GM12865 (cell line): ENCODE measurements around the gene CREB5.

Source experiments
- DNase-seq: peaks from one replicate; pipeline ENCODE4 v3.0.0; 2010; ENCODE audit warnings: low read depth
- H3K4me3 ChIP-seq: 2 replicates; pipeline ENCODE4 v1.5.1; 2011; ENCODE audit warnings: mild to moderate bottlenecking, low read depth, low read length, control low read depth
- TF ChIP-seq, protein P1 (sequence below): IDR thresholded peaks from 2 replicates; pipeline ENCODE4 v1.5.1; 2011; ENCODE audit warnings: low read length, control low read depth, low read depth, inconsistent platforms; ENCODE audit not compliant: insufficient read depth; ENCODE audit errors: missing control alignments

CREB5 gene

DNA sequence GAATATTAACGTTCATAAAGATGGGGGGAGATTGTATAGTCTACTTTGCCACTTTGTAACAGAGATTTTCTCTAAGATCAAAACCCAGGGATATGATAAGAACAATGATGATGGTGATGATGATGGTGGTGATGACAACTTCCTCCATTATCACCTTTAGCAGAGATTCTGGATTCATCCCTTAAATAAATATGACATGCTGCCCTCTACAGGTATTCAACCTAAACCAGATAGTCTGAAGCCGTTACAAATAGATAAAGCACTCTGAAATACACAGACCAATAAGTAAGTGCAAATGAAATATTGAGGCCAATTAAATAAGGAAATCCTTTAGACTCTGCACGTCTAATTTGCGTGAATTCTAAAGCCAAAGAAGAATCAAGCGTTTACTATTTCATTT lies 211.5 kb downstream of the CREB5 start:
- peak; percentile 39 for DNase-seq
- TF ChIP-seq, protein P1, sequence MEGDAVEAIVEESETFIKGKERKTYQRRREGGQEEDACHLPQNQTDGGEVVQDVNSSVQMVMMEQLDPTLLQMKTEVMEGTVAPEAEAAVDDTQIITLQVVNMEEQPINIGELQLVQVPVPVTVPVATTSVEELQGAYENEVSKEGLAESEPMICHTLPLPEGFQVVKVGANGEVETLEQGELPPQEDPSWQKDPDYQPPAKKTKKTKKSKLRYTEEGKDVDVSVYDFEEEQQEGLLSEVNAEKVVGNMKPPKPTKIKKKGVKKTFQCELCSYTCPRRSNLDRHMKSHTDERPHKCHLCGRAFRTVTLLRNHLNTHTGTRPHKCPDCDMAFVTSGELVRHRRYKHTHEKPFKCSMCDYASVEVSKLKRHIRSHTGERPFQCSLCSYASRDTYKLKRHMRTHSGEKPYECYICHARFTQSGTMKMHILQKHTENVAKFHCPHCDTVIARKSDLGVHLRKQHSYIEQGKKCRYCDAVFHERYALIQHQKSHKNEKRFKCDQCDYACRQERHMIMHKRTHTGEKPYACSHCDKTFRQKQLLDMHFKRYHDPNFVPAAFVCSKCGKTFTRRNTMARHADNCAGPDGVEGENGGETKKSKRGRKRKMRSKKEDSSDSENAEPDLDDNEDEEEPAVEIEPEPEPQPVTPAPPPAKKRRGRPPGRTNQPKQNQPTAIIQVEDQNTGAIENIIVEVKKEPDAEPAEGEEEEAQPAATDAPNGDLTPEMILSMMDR, result peak; percentile 14

DNA sequence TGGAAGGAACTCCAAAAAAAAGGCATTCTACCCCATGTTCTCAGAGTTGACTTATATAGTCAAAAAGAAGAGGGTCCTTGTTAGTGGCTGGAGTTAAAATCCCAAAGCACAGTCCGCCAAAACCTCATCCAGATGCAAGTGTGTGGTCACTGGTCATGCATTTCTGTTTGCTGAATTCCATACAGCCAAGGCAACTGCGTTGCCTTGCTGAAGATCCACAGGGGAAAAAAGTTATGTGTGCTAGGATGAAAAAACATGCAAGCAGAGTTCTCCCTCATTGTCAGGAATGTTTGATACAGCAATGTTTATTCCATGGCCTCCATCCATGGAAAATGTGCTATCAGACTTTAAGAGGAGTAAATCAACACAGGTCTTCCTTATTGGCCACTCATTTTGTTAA lies 213.1 kb downstream of the CREB5 start:
- TF ChIP-seq, protein P1, result no peak
- DNase-seq, result no peak
- no peak overlapping the region for H3K4me3 ChIP-seq

More for the DNA sequence above, 211.5 kb downstream of the CREB5 start:
- no peak overlapping the region for H3K4me3 ChIP-seq

DNA sequence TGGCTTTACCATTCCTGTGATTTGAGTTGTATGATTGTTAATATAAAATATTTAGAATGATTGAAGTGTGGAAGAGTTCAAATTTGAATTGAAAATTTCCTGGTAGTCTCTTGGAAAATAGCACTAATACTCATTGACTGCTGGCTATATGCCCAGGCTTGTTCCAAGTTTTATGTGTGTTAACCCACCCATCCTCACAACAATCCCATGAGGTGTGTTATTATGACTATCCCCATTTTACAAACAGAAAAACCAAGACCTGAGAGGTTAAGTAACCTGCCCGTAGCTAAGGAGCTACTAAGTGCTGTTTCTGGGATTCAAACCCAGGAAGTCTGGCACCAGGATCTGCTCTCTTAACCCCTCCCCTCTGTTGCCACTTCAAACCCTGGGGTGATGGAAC lies 213.9 kb downstream of the CREB5 start:
- TF ChIP-seq, protein P1, result no peak
- no peak for DNase-seq
- no peak overlapping the region for H3K4me3 ChIP-seq

DNA sequence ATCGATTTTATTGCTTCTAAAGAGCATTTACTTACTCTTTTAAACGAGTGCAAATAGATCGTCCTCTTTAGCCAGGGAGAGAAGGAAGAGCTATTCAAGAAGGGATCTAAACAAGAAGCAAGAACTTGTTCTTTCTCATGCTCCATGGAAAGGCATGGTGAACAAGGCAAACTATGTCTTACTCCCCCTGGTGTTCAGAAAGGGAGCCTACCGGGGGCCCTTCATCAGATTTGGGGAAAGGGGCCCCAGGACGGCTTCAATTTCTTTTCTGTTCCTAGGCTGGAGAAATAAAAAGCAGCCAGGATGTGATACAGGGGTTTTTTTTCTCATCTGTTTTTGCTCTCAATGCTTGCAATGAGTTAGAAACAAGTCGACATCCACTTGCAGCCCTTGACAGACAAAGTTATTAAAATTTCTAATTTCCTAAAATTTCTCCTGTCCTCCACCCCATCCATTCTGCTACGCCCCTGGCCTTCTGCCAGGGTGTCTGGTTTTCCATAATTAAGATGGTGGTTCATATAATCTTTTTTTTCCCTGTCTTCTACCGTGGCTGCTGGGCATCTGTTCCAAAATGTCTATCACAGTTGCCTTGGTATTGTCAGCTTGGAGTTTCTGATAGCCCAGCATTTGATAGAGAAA lies 214.4 kb downstream of the CREB5 start:
- DNase-seq, result peak; percentile 71
- TF ChIP-seq, protein P1, result peak; percentile 70
- H3K4me3 ChIP-seq, result no peak overlapping the region

DNA sequence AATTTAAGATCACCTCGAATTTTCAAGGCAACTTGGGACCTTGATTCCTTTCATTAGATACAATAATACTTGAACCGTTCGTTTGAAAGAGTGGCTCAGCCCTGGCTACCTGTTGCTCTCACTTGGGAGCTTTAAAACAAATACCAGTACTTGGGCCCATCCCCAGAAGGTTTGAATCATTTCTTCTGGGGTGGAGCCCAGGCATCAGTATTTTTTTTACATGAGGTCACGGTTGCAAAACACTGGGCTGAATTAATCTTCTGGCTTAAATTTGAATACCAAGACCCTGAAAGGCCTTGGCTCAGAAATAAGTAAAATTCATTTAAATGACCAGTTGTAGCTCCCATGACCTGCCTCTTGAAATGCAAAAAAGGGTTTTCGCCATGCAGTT lies 214.9 kb downstream of the CREB5 start:
- TF ChIP-seq, protein P1, result no peak
- DNase-seq, result no peak
- no peak overlapping the region for H3K4me3 ChIP-seq

DNA sequence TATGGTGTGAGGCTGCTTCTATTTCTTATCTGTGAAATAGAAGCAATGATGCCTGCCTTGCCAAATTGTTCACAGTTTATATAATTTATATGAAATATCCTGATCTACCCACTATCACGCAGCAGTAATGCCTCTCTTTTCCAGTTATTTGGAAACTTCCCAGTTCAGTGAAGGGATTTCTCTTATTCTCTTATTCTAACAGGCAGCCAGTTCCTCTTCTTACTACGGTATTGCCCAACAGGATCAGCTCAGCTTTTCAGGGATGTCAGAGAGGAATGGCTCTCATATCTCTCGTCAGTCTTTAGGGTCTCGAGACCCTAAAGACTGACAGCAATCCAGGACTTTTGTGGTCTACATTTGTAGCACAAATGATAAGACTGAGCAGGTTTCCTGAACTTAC lies 215.6 kb downstream of the CREB5 start:
- DNase-seq, result no peak
- H3K4me3 ChIP-seq, result no peak overlapping the region
- TF ChIP-seq, protein P1, result no peak

DNA sequence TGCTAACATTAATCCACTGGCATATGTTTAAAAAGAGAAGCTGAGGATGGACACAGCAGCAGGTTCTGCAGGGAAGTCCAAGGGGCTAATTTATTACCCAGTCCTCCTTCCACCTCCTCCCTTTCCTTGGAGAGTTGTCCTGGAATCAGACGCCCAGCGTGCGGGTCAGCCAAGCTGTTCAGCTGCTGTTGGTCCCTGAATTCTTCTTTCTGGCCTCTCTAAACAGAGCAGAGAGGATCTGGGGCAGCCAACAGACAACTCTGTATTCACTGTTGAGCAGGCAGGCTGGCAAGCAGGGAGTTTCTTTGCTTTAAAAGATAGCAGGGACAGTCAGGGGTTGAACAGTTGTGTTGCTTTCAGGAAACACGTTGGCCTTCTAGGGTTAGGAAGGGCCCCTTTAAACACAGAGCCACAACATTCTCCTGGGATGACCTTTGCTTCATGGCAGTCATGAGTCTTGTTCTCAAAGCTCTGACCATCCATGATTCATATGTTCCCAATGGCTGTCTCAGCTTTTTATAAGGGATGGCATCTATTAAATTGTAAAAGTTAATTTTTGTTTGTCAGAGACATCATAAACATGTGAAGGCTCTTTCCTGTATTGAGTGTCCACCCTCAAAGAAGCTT lies 217.0 kb downstream of the CREB5 start:
- no peak overlapping the region for H3K4me3 ChIP-seq
- DNase-seq, result no peak
- TF ChIP-seq, protein P1, result no peak
